GM20431 (cell line): ENCODE results near the gene CNTN5.
"Not testable (repeated sequence)": the region's sequence is repeated elsewhere in the genome, so short reads cannot be mapped to it uniquely, and the experiment has no call there.

ENCODE experiments used
- in situ Hi-C: fragments of 300-500 bp; cut with MseI, MboI; formaldehyde crosslinking; loops from one replicate; pipeline ENCODE4 v1.15.0; 2020; ENCODE audit warnings: low sequenced_read_pairs; ENCODE audit not compliant: unreplicated experiment

Gene CNTN5

DNA sequence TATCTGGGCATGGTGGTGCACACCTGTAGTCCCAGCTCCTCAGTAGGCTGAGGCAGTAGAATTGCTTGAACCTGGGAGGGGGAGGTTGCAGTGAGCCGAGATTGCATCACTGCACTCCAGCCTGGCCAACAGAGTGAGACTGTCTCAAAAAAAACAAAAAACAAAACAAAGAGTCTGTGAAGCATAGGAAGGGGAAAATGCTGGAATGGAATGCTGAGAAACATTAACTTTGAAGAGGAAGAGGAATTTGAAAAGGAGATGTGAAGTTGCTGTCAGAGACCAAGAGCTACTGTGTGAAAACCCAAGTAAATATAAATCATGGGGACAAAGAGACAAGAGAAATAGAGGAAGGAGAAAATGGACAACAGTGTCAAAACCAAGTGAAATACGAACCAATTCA lies 1211.3 kb downstream of the CNTN5 start:
- in situ Hi-C loops = no loop called here

DNA sequence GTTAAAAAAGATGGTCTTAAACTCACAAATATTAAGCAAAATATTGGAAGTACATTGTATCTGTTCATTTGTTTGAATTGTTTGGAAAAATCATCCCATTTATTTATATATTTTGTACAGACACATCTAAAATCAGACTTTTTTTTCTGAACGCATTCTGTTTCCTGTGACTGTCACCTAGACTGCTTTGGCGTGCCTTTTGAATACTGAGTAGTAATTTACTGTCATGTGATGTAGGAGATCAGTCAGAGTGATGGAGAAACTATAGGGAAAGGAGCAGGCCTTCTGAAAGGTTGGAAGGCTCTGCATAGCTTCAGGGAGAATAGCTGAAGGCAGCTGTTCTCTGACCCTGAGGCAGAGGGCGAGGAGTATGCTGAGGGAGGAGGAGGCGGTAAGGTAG lies 1214.3 kb downstream of the CNTN5 start:
- in situ Hi-C loops = no loop called here

DNA sequence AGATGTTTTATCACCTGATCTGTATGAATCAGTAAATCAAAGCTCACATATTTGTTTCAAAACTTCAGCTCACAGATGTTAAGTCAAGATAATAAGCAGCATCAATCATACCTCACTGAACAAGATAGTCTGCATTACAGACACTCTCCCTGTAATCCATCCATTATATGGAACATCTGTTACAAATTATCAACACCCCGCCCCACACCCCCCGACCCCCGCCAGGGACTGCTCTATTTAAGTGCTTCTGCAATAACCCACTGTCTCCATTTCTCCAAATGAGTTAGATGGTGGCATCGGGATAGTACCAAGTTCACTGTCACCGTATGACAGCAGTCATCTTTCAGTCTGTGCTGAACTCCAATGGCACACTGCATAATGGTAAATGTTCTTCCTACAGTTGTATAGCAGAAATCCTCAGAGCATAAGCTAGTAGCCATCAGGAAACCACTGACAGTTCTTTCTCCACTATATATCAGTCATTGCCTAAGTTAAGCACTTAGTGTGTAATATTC lies 1219.3 kb downstream of the CNTN5 start:
- in situ Hi-C loops = no loop called here

DNA sequence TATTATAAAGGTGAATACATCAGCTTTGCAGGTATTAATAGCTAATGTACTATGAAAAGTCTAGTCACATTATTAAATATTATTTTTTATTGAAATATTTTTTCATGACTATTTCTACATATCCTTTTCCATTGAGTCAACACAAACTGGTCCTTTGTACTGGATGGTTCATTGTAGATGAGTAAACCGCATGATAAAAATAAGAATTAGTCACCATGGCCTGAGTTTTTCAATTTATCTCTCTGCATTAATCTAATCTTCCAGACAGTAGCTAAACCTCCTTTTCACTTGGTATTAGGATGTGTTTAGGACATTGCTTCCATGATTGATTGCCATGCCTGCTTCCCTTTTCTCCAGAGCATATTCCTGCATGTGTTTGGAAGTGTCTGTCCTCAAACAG lies 1227.0 kb downstream of the CNTN5 start:
- in situ Hi-C loops = no loop called here

DNA sequence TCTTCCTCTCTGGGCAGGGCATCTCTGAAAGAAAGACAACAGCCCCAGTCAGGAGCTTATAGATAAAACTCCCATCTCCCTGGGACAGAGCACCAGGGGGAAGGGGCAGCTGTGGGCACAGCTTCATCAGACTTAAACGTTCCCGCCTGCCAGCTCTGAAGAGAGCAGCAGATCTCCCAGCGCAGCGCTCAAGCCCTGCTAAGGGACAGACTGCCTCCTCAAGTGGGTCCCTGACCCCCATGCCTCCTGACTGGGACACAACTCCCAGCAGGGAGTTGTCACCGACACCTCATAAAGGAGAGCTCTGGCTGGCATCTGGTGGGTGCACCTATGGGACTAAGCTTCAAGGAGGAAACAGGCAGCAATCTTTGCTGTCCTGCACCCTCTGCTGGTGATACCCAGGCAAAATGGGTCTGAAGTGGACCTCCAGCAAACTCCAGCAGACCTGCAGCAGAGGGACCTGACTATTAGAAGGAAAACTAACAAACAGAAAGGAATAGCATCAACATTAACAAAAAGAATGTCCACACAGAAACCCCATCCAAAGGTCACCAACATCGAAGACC lies 1236.6 kb downstream of the CNTN5 start:
- in situ Hi-C loops = not testable (repeated sequence)

DNA sequence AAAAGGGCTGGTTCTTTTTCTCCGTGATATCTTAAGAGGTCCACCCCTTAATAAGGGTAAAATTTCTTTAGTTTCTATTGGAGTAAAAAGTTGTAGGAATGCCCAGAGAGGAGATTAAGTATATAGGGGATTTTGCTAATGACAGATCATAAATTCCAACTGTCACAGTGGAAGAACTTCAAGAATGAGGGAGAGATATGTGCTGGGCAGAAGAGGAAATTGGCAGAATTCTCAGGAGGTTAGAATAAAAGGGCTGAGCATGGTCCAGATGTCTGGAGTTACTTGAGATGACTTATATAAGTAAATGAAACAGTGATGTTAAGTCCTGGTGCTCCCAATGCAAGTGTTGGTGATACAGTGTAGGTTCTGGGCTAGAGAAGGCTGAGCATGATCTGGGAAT lies 1248.8 kb downstream of the CNTN5 start:
- in situ Hi-C loops = no loop called here

DNA sequence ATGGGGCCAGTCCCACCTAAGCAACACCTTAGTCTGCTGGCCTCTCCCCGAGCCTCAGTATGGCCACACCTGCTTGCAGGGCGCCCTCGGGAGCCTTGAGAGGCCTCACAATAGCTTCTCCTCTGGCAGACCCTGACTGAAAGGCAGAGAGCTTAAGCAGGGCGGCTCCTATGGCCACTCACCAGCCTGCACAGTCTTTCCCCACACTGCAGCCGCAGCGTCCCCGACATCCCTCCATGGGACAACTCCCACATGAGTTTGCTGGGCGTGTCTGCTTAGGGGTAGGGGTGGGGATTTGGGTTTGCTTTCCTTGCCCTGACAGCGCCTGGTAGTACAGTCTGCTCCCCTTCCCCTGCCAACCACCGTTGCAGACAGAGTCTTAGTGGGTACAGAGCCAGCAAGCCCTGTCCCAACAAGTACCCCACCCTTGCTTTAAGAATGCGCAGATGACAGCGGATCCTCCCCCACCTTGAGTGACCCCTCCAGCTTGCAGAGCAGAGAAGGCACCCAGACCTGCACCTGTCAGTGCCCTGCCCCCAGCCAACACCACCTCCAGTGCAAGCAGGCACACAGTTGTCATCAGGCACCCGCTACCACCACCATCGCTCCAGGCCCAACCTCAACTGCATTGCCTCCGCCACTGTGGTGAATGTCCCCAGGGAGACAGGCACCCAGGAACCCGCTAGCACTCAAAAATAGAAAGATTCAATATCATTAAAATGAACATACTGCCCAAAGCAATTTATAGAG lies 1252.5 kb downstream of the CNTN5 start:
- in situ Hi-C loops = no loop called here

DNA sequence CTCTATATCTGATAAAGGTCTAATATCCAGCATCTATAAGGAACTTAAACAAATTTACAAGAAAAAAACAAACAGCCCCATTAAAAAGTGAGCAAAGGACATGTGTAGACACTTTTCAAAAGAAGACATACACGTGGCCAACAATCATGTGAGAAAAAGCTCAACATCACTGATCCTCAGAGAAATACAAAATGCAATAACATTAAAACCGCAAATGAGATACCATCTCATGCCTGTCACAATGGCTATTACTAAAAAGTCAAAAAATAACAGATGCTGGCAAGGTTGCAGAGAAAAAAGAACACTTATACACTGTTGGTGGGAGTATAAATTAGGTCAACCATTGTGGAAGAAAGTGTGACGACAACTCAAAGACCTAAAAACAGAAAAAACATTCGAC lies 1253.7 kb downstream of the CNTN5 start:
- in situ Hi-C loops = not testable (repeated sequence)

DNA sequence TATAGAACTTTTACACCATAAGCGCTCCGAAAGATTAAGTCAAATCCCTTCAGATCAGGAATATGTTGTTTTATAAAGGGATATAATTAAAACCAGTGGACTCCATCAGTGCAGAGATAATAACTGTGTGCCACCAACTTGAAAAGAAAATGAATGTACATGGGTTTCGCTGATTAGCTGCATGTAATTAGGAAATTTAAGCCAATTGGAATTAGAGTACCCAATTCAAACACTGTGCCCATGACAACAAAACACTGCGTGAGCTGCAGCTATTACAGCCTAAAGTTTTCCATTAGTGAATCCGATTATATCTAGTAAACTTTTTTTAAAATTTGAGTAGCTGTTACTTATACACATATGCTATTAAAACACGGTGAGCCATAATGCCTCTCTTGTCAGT lies 1274.0 kb downstream of the CNTN5 start:
- in situ Hi-C loops = no loop called here

DNA sequence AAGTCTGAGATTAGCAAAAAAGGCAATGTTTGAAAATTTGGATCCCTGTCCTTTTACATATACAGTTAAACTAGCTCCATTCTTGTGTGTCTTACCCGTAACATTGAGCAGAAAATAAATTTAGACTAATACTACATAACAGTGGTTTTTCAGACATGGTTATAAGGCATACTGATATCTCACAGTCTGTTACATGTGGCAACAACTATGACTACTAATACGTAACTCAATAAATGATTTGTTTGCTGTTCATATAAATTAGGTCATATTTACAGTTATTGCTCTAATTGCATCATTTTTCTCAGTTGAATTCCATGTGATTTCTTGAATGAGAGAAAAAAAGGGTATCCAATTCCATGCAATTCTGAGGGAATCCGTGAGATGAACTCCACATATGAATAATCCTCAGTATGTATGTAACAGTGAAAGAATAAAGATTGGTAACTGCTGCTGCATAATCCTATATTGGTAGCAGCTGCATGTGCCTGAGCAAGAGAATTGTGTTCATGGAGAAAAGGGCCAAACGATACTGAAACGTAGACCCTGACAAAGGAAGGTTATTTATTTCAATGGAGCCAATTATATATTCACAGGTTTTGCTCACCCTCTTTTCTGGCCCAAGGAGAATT lies 1275.4 kb downstream of the CNTN5 start:
- in situ Hi-C loops = no loop called here

DNA sequence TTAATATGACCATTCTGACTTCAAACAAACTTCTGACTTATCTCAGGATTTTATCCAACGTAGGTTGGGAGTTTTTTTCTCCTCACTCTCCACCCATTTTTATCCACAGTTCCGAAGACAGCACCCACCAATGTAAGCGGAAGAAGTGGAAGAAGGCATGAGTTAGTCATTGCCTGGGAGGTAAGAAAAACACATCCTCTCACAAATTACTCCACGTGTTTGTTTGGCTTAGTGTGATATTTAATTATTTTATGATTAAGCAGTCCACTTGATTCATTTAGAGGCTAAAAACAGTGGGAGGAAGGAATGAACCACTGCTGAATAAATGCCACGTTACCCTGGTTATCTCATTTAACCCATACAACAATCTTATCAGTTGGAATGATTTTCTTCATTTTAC lies 1276.8 kb downstream of the CNTN5 start:
- in situ Hi-C loops = no loop called here

DNA sequence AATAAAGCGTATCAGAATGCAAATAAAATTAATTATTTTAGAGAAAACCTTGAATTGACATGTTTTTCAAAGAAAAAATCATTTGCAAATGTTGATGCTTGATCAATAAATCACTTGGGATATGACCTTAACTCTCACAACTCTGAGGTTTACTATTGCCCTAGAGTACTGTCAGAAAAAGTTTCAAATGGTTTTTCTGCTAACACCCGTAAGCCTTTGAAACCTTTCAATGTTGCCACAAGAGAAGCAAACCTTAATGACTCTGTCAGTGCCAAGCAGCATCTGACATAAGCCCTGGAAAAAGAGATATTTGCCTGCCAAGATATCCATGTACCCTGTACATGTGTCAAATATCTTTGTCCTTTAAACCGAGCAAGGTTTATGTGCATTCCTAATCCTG lies 1282.1 kb downstream of the CNTN5 start:
- in situ Hi-C loops = no loop called here

DNA sequence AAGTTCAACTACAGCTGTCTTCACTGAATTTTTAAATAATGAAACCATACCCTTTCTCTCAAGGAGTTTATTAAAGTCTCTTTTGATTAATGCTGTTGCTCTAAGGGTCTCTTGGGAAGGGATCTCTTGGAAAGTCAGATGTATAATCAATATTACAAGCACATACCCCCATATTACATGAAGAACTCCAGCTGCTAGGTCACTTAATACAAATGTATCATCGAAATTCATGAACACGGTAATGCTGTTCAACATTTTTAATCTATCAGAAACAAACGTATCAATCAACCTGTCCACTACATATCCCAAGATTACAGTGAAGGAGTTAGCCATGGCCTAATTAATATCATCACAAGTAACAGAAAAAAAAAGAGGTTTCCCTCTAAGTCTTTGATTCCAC lies 1283.1 kb downstream of the CNTN5 start:
- in situ Hi-C loops = no loop called here

DNA sequence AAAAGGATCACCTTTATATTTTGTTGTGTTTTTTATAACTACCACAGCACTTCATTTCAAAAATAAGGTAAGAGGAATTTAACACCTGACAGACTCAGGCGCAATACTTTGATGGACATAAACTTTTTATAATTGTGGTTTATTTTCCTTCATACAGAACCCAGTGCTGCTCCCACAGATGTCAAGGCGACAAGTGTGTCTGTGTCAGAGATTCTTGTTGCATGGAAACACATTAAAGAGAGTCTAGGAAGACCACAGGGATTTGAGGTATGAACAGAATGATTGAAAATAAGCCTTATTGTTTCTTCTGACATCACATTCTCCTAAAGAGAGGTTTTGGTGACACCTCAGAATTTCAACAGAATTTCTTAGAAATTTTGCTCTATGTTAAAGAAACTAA lies 1287.5 kb downstream of the CNTN5 start:
- in situ Hi-C loops = no loop called here

DNA sequence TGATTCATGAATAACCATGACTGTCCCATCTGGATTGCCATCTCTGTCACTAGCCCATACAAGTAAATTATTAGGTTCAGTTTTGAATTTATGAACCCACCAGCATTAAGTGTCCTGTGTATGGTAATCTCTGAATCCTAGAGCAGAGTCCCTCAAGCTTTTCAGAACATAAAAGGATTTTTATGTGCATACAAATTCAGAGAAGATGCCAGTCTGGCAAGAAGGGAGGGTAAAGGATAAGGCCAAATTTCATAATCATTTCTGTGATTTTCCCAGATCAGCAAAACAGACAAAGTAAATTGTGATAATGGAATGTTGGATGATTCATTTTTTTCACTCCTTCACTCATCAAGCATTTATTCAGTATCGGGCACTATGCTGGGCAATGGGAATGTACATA lies 1295.2 kb downstream of the CNTN5 start:
- in situ Hi-C loops = no loop called here

DNA sequence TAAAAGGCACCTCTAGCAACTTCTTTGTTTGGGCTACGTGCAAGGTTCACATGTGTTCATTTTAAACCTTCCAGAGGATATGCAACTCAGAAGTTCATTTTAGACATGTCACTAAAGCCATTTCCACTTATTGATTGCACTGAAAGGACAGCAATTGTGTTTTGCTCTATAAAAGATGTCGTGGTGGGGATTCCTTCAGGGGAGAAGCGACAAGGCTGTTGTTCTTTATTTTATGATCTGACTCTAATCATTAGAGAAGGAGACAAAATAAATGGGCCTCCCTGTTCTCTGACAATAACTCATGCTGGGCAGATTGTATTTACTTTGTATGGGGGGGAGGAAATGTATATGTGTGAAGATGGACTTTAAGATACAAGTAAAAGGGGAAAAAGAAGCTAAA lies 1296.2 kb downstream of the CNTN5 start:
- in situ Hi-C loops = no loop called here

DNA sequence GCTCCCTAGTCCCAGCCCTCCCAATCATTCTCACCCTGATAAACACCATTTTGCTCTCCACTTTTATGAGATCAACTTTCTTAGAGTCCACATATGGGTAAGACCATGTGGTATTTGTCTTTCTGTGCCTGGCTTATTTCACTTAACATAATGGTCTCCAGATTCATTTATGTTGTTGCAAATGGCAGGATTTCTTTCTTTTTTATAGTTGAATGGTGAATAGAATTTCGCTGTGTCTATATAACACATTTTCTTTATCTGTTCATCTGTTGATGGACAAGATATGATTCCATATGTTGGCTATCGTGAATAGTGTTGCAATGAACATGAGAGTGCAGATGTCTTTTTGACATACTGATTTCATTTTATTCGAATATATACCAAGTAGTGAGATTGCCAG lies 1298.9 kb downstream of the CNTN5 start:
- in situ Hi-C loops = no loop called here

DNA sequence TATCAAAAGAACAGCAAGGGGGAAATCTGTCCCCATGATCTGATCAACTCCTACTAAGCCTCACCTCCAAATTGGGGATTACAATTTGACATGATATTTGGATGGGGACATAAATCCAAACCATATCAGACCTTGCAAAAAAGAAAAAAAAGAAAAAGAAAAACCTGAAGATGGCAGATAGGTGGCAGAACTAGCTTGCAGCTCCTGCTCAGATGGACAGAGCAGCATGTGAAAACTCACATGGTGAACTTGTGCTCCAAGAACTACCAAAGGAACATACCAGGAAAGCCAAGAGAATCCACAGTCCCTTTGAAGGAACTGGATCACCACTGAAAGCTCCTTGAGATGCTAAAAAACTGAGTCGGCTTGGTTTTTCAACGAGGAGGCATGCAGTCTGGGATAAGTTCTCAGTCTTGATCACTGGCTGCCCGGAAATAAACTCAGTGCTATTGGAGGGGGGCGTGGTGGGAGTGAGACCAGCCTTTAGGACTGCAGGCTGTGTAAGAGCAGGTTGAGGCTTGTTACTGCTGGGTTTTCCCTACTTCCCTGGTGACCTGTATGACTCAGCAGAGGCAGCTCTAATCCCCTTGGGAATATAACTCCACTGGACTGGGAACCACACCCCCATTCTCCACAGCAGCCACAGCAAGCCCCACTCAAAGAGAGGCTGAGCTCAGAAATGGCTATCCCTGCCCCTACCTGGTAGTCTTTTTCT lies 1308.0 kb downstream of the CNTN5 start:
- in situ Hi-C loops = no loop called here

DNA sequence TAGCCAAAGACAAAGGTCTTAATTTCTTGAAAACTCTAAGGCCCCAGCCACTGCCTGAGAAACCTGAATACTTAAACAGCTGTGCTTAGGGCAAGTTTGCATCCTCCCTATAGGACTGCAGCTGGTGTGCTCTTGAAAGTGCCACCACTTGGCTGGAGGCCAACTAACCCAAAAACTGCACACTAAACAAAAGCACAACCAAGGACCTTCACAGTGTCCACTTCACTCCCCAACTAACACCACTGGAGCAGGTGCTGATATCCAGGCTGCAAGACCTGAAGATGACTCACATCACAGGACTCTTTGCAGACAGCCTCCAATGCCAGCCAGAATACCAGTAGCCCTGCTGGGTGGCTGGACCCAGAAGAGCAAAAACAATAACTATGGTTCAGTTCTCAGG lies 1308.6 kb downstream of the CNTN5 start:
- in situ Hi-C loops = no loop called here

DNA sequence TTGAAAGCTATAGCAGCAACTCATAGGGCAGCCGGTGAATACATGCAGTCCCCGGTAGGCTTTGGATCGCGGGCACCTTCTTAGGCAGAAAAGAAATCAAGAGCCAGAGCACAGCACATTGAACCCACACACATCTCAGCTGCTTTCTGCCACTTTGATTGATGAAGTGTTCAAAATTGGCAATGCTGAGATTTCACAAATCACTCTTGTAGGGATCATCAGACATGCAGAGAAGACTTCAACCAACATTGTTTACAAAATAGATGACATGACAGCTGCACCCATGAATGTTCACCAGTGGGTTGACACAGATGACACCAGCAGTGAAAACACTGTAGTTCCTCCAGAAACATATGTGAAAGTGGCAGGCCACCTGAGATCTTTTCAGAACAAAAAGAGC lies 1316.1 kb downstream of the CNTN5 start:
- in situ Hi-C loops = no loop called here
